NCI-H2227 treated with DMSO at 0.1 percent for 48 hours (cell line): Measurements from ENCODE around the gene FOXRED1.
"Not testable (repeated sequence)": the region's sequence is repeated elsewhere in the genome, so short reads cannot be mapped to it uniquely, and the experiment has no call there.

ENCODE experiments used
- DNase-seq: peaks from one replicate; lab custom pipeline; 2025; lab: John Stamatoyannopoulos, UW

FOXRED1 gene

DNA sequence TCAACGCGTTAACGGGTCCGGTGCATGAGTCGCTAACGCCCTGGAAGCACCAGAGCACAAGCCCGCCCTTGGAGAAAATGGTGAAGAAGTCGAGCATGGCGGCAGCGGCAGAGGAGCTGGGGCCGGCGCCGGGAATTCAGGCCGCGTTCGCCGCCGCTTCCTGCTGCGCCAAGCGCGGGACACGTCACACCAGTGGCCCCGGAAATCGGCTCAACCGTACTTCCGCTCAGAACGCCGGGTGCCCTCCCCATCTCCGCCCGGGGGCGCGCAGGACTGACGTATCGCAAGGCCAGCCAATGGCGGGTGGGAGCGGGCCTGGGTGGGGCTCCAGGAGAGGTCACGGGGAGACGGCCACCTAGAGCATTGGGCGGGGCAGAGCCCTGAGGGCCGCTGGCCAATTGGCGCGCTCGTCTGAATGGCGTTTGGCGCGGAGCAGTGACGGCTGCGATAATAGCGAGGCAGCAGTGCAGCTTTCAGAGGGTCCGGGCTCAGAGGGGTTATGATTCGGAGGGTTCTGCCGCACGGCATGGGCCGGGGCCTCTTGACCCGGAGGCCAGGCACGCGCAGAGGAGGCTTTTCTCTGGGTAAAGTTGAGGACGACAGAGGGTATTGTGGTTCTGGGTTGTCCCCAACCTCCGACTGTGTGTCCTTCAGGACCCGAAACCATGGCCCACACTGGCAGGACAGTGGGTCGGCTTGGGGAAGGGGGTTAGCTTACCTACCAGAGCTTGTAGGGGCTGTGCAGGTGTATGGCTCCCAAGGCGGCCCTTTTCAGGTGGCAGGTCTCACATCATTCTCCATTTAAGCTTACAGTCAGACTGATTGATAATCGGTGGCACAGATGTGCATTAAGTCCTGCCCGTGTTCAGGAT, at the start of gene FOXRED1, which contains the start of gene SRPRA:
TSS of gene FOXRED1 (plus strand) at position 447 of the 872 bp plus-strand sequence. CDS start at position 500, 53 bp downstream.
TSS of gene SRPRA (minus strand) at position 188 of the 872 bp plus-strand sequence. CDS start at position 97, 91 bp downstream.
- DNase-seq, result peak; percentile 93

- no peak for DNase-seq
These were observed 49.4 kb upstream of the FOXRED1 start for GRCh38 chr11:126219547-126219946.

- no peak for DNase-seq
These were observed 44.2 kb upstream of the FOXRED1 start for GRCh38 chr11:126224647-126225294.

DNA sequence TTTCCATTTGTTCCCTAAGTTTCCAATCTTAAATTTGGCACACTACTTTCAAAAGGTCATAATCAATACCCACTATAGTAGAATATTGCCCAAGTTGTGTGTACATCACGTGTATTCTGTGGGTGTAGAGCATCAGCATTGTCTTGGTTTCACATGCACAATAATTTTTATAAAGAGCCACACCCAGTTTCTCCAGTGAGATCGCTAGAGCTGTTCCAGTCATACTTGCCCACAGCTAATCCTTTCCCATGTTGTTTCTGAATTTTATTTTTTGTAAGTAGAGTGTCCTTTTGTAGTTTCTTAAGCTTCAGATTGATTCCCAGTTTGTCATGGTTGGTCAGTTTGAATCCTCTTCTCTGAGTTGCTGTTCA, 43.7 kb upstream of the FOXRED1 start:
- DNase-seq, result no peak

GRCh38 chr11:126226334-126227084, 42.4 kb upstream of the FOXRED1 start:
- no peak for DNase-seq

- DNase-seq, result no peak
These were observed 39.0 kb upstream of the FOXRED1 start for GRCh38 chr11:126229858-126230540.

DNA sequence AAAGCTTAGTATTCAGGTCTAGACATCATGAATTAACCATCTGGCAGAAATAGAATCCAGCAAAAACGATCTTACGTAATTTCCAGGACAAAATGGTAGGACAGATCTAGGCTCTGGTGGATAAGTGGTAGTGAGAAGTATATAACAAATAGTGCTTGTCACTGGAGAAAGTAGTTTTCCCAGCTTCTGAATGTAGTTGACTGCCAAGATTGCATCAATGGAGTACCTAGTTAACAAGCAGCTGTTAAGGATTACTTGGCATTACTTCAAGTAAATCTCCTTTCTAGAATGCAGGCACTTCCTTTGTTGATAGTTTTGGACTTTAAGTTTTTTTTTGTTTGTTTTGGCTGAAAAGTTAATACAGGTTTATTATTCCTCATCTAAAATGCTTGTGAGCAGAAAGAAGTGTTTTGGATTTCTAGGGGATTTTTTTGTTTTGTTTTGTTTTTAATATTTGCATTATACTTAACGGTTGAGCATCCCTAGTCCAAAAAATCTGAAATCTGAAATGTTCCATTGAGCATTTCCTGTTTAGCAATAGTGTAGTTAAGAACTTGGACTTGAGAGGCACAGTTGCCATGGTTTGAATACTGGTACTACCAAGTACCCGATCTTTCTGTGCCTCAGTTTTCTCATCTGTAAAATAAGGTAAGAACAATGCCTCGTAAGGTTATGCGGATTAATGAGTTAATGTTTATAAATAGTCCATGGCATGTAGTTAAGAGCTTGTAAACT, 37.1 kb upstream of the FOXRED1 start:
- no peak for DNase-seq

DNA sequence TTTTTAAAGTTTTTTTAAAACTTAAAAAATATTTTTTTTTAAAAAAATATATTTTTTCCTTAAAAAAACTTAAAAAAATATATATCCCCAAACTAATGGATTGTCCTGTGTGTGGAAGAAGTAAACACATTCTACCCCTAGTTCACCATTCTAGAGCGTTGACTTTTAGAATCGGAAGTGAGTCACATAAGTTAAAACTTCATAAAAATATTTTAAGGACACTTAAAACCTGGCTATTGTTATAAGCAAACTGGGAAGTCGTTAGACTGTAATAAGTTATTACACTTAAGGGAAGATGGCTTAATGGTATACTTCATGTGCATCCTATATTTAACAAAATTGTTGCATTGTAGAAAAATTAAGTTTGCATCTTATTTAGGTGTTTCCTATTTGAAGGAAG, 36.3 kb upstream of the FOXRED1 start:
- DNase-seq, result no peak

DNA sequence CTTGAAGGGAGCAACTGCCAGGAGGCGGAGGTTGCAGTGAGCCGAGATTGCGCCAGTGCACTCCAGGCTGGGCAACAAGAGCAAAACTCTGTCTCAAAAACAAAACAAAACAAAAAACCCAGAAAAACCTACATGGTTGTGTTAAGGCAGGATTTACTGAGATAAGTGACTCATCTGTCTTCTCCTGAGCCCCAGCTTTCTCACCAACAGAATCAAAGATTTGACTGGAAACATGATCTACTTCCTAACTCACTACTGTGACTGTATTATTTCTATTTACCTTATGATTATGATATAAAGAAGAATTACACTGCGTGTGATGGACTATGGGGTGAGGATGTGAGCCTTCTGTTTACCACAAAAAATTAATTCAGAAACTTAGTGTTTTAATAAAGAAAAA, 35.6 kb upstream of the FOXRED1 start:
- DNase-seq, result no peak

DNA sequence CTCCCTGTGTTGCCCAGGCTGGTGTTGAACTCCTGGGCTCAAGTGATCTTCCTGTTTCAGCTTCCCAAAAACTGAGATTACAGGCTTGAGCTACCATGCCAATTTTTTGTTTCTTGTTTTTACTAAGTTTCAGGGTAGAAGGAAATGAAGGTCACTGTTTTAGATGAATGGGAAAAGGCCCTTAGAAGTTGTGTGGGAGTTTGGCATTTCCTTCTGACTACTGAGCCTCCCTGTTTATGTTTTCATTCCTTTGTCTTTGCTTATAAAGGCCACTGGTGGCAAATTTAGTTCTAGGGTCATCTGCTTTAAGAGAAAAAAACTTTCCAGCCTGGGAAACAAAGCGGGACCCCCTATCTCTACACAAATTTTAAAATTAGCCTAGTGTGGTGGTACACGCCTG, 22.3 kb upstream of the FOXRED1 start:
- DNase-seq, result no peak

DNA sequence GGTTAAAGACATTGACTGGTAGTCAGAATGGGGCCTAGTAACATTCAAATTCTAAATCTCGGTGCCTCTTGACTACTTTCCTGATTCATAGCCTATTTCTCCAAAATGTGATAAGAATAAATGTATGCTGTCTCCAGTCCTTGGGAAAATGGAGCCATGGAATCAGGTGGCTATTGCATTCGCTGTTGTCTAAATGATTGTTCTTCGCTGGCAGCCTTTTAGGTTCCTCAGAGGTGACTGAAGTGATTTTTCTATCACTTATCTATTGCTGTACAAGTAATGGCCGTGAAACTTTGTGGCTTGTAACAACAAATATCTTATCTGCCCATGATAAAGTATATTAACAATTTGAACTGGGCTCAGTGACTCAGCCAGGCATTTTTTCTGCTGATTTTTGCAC, 15.7 kb upstream of the FOXRED1 start:
- no peak for DNase-seq

DNA sequence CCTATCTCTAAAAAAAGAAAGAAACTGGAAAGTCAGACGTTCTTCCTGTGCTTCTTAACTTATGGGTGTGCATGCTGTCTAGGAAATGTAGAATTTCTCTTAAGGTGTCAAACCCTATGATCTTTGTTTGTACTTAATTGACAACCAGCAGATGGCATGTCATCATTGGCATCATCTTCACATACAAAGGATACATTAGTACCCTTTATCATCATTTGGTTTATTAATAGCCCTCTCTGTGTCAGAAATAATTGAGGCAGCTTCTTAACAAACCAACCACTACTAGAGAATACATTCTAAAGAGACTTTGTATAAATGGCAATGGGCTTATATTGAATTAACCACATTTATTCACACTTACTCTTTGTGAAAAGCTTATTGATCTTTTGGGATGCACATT, 14.1 kb upstream of the FOXRED1 start:
- DNase-seq, result no peak

GRCh38 chr11:126255507-126255906, 13.4 kb upstream of the FOXRED1 start:
- DNase-seq, result not testable (repeated sequence)

DNA sequence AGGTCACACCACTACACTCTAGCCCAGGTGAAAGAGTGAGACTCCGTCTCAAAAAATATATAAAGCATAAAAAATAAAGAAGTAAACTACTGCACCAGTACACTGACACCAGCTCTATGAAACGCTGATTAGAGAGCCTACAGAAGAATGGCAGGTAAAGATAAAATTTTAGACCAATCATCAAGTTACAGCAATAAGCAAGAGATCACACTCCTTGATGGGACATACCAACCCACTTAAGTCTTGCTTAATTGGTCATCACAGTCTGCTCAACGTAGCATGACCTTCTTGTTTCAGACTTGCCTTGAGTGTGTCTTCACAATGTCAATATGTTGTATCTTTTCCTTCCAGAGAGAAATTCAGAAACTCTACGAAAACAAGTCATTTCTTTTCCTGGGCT, 12.7 kb upstream of the FOXRED1 start:
- no peak for DNase-seq

GRCh38 chr11:126257144-126257543, 11.8 kb upstream of the FOXRED1 start:
- no peak for DNase-seq

GRCh38 chr11:126257764-126258163, 11.2 kb upstream of the FOXRED1 start:
- DNase-seq, result no peak

DNA sequence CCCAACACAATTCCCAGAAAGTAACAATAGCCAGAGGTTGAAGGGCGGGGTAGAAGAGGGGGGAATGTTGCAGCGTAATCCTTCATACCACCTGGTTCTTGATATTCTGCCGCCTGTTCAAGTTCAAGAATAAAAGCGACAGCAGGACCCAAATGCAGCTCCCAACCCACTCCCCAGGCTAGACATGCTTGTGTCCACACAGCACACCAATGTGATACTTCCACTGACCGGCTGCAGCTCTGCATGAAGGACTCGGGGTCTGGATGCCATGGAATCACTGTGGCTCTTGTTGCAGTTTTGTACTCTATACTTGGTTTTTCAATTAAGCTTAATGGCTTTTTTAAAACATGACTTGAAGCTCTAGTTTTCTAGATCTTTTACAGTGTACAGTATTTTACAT, 6.7 kb upstream of the FOXRED1 start:
- DNase-seq, result no peak

GRCh38 chr11:126263489-126263888, 5.5 kb upstream of the FOXRED1 start:
- no peak for DNase-seq

DNA sequence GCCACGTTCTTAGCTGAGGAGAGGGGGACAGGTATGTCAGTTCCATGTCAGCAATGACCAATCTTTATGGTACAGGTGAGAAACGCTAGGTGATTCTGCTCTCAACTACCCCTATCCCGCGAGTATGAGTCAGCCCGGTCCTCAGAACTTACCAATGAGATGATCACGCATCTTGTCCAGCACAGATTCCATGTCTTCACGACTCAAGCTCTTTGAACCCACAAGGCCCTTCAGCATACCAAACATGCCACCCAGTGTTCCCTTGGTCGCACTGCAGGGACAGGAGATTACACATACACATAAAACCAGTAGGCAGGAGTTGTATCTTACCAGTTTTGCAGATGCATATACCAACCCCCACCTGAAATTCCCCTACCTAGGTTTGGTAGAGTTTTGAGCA, 3.1 kb upstream of the FOXRED1 start:
- DNase-seq, result no peak

DNA sequence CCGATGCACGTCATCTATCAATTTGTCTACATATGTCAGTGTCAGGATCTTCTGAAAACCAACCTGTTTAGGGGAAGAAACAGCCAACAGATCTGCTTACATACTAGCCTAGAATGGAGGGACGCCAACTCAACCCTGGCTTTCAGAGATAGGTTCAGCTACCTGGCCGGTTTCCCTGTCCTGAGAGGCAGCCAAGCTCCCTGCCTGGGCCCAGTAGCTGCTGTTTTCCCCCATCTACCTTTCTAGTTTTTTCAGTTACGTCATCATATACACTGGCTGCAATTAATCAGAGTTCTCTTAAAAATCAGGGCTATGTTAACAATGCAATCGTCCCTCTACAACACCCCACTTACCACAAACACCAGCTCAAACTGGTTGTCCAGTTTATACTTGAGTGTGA, 1.3 kb upstream of the FOXRED1 start:
- DNase-seq, result no peak

- DNase-seq, result no peak
These were observed 620 bp upstream of the FOXRED1 start for GRCh38 chr11:126268361-126268707.
